ENCODE data around the gene GAS2. TPM values are rescaled to one million over a fixed set of nuclear protein-coding genes. Genes with fewer than 3 reads are reported as not detected.

GAS2 gene
- total RNA-seq, 4 donors from 2014 or later, result 1.1 to 2.9 (median 2.6) TPM

DNA sequence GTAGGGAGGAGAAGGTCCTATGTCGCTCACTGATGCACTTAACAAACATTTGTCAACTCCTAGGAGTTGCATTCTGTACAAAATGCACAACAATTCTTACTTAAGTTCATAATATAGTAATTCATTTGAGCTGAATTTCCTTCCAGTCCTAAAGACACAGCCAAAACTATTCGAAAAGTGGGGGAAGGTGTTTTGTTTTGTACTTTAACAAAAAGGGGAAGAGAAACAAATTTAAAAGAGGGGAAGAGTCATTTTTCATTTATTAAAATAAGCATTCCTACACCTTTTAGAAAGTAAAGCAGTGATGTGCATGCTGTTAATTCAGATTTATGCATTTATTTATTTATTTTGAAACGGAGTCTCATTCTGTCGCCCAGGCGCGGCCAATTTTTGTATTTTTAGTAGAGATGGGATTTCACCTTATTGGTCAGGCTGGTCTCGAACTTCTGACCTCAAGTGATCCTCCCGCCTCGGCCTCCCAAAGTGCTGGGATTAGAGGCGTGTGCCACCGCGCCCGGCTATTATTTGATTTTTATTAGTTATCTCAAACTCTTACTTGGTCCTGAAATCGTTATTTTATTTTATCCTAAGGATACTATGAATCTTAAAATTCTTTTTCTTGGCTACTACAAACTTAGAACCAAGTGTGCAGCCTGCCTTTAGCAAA lies 39.7 kb upstream of the GAS2 start:
- DNase-seq (no peak), ATAC-seq (no peak)
- H3K4me3 ChIP-seq, result peak overlapping the region in 2 of 4 donors; percentile 95 to 98
- intact Hi-C loops (cut with DNase I; ENCODE audit: low total_unique reads), result loop anchor here (5.0 to 10.0 kb wide), 3 partner anchors 41 to 432 kb away; partner anchors contain the start of genes ANO5, GAS2 and SVIP
- H3K27ac ChIP-seq, result peak overlapping the region in 3 of 4 donors; percentile 80 to 87 (median 85)
- H3K9me3 ChIP-seq, result no peaks in the 10 kb centered on the region
- TF ChIP-seq POLR2A (IDR thresholded peaks at IDR 0.05) (no peak), CTCF (IDR thresholded peaks at IDR 0.05 in 4 of 5, conservative IDR thresholded peaks at IDR 0.05 in 1 of 5) (no peak)
- in situ Hi-C loops (cut with MboI; ENCODE audit: low sequenced_read_pairs in 4 of 4), result no loop called here
- no peaks in the 10 kb centered on the region for H3K36me3 ChIP-seq
- H3K27me3 ChIP-seq, result no peaks in the 10 kb centered on the region
- H3K4me1 ChIP-seq, result peaks cover 12 to 13% of the 10 kb centered on the region in 2 donors

DNA sequence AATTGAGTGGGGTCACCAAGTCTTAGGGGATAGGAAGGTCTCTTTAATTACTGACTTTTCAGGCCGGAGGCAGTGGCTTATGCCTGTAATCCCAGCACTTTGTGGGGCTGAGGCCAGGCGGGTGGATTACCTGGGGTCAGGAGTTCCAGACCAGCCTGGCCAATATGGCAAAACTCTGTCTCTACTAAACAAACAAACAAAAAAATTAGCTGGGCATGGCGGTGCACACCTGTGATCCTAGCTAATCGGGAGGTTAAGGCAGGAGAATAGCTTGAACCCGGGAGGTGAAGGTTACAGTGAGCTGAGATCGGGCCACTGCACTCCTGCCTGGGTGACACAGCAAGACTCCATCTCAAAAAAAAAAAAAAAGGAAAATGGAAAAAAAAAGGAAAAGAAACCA lies 39.0 kb upstream of the GAS2 start:
- DNase-seq, result no peak
- Histone ChIP-seq H3K36me3 (no peaks in the 10 kb centered on the region), H3K4me1 (peaks cover 12 to 13% of the 10 kb centered on the region in 2 donors), H3K27me3 (no peaks in the 10 kb centered on the region), H3K9me3 (no peaks in the 10 kb centered on the region), H3K4me3 (no peak overlapping the region), H3K27ac (no peak overlapping the region)
- ATAC-seq, result no peak
- in situ Hi-C loops (cut with MboI; ENCODE audit: low sequenced_read_pairs in 4 of 4) (no loop called here), intact Hi-C loops (cut with DNase I; ENCODE audit: low total_unique reads) (loop anchor here (5.0 to 10.0 kb wide), 3 partner anchors 40 to 433 kb away; partner anchors contain the start of genes ANO5, GAS2 and SVIP)
- TF ChIP-seq CTCF (IDR thresholded peaks at IDR 0.05 in 4 of 5, conservative IDR thresholded peaks at IDR 0.05 in 1 of 5), result no peak
- no peak for TF ChIP-seq POLR2A (IDR thresholded peaks at IDR 0.05)

- H3K9me3 ChIP-seq, result no peaks in the 10 kb centered on the region
- in situ Hi-C loops (cut with MboI; ENCODE audit: low sequenced_read_pairs in 4 of 4) (no loop called here), intact Hi-C loops (cut with DNase I; ENCODE audit: low total_unique reads) (no loop called here)
- ATAC-seq (no peak), DNase-seq (no peak)
- no peak overlapping the region for H3K4me3 ChIP-seq
- no peak overlapping the region for H3K27ac ChIP-seq
- no peaks in the 10 kb centered on the region for H3K4me1 ChIP-seq
- H3K36me3 ChIP-seq, result no peaks in the 10 kb centered on the region
- TF ChIP-seq CTCF (IDR thresholded peaks at IDR 0.05 in 4 of 5, conservative IDR thresholded peaks at IDR 0.05 in 1 of 5), result no peak
- no peak for TF ChIP-seq POLR2A (IDR thresholded peaks at IDR 0.05)
- H3K27me3 ChIP-seq, result no peaks in the 10 kb centered on the region
Measured at GRCh38 chr11:22633354-22633902, 33.0 kb upstream of the GAS2 start.

DNA sequence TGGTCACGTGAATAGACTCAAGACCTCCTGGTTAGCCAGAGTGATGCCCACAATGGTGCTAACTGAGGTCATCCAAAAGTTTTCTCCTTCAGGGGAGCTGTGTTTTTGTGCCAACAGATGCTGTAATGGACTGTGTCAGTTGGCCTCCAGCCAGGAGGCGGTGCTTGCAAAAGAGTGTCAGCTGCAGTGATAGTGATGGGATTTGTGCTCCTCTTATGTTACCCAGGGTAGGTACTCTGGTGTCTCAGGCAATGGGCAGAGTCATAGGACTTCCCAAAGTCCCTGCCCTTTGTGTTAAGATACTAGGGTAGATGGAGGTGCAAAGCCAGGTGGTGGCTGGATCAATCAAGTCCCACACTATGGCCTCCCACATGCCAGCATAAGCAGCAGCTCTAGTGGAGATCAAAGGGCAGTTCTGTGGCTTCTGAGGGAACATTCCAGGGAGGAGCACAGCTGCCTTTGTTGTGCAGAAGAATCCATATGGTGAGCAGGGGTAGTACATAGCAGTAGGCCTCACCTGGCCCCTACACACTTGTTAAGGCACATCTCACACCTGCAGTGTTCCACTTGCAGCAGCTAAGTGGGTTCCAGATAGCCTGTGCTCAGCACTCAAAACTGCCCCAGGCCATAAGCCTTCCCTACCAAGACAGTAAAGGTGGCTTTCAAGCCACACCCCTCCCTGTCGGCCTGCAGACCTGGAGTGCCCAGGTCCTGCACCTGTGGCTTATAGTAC lies 31.3 kb upstream of the GAS2 start:
- DNase-seq (no peak), ATAC-seq (no peak)
- Histone ChIP-seq H3K9me3 (no peaks in the 10 kb centered on the region), H3K36me3 (no peaks in the 10 kb centered on the region), H3K27ac (no peak overlapping the region), H3K4me3 (no peak overlapping the region), H3K4me1 (no peaks in the 10 kb centered on the region), H3K27me3 (no peaks in the 10 kb centered on the region)
- TF ChIP-seq CTCF (IDR thresholded peaks at IDR 0.05 in 4 of 5, conservative IDR thresholded peaks at IDR 0.05 in 1 of 5) (no peak), POLR2A (IDR thresholded peaks at IDR 0.05) (no peak)
- intact Hi-C loops (cut with DNase I; ENCODE audit: low total_unique reads), result no loop called here
- in situ Hi-C loops (cut with MboI; ENCODE audit: low sequenced_read_pairs in 4 of 4), result no loop called here
